Activated CD8-positive, alpha-beta memory T cell treated with anti-CD3 and anti-CD28 coated beads, Interleukin-2, amount 10 ng/mL, durations not matched to agents 7 days and 5 days (primary cell): ENCODE measurements around the gene LMO4. TPM values are rescaled to one million over a fixed set of nuclear protein-coding genes. Genes with fewer than 3 reads are reported as not detected.

Experiments
- ATAC-seq: fragments of 150-1000 bp; cut with Tn5 transposase; one replicate; pipeline ENCODE4 v1.10.0; 2021; ENCODE audit warnings: moderate library complexity
- CTCF ChIA-PET: fragments of 350-600 bp; sonication (Branson Sonifier 250); formaldehyde crosslinking; loops from one replicate; lab custom pipeline; 2021; ENCODE audit warnings: antibody characterized with exemption; lab: Charles Lee
- DNase-seq: peaks from one replicate; pipeline ENCODE4 v3.0.0-alpha.2; 2020
- H3K27ac Mint-ChIP-seq: one replicate; pipeline ENCODE4 v1.8.0; 2021; ENCODE audit warnings: mild to moderate bottlenecking, mixed read lengths
- H3K27me3 Mint-ChIP-seq: one replicate; pipeline ENCODE4 v1.8.0; 2021; ENCODE audit warnings: mixed read lengths
- H3K36me3 Mint-ChIP-seq: one replicate; pipeline ENCODE4 v1.8.0; 2021; ENCODE audit warnings: mild to moderate bottlenecking, mixed read lengths
- H3K4me1 Mint-ChIP-seq: one replicate; pipeline ENCODE4 v1.8.0; 2021; ENCODE audit warnings: mixed read lengths
- H3K4me3 Mint-ChIP-seq: one replicate; pipeline ENCODE4 v1.8.0; 2021; ENCODE audit warnings: mild to moderate bottlenecking, moderate library complexity, mixed read lengths
- H3K9me3 Mint-ChIP-seq: one replicate; pipeline ENCODE4 v1.8.0; 2022; ENCODE audit warnings: low read depth, mixed read lengths
- total RNA-seq, 2 experiments: library from RNA; stranded (reverse); gene quantifications; one replicate each; pipeline ENCODE4 v1.2.3, GENCODE V29; 2021

The LMO4 gene, protein sequence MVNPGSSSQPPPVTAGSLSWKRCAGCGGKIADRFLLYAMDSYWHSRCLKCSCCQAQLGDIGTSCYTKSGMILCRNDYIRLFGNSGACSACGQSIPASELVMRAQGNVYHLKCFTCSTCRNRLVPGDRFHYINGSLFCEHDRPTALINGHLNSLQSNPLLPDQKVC
- total RNA-seq = 10 to 100 TPM; 49.2 to 63.7 TPM

DNA sequence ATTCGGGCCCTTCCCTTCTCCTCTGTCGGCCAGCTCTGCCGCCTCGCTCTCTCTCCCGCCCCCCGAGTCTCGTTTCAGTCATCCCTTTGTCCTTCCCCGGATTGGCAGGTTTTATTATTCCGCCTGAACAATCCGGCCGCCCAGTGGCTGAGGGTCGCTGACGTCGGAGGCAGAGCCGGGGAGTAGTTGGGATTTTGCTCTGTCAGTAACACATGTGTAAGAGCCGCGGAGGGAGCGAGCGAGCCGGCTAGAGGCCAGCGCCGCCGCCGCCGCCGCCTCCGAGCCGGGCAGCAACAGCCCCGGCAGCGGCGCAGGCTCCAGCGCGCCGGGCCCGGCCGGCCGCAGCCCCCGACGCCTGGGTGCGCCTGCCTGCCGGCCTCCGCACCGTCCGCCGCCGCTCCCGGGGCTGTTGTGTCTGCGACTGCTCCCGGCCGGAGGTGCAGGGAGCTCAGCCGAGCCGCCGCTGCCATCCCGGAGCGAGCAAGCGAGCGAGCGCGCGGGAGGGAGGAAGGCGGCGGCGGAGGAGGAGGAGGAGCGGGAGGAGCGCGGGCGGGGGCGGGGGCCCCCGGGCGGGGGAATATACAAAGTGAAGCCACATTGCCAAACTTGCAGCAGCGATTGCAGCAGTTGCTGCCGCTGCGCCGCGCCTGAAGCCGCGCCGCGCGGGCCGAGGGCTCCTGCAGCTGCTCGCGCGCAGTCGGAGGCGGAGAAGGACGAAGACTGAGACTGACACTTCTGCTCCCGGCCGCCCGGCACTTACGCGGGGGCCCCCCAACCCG, at the start of gene LMO4:
TSS of gene LMO4 (plus strand) at position 609 of the 779 bp plus-strand sequence. CDS start 3,136 bp downstream, outside the sequence.
- ATAC-seq (peak; percentile 79), DNase-seq (peak; percentile 96)
- no peaks in the 10 kb centered on the region for H3K27me3 Mint-ChIP-seq
- H3K36me3 Mint-ChIP-seq = peaks cover 18% of the 10 kb centered on the region
- H3K9me3 Mint-ChIP-seq = no peaks in the 10 kb centered on the region
- H3K4me1 Mint-ChIP-seq = peaks cover 25% of the 10 kb centered on the region
- CTCF ChIA-PET = interaction anchor here (0.6 to 1.3 kb wide), 4 partner anchors 12 to 625 kb away, joined by 3 to 5 read pairs (median 4); no protein-coding TSS in a partner anchor
- peak within 1 kb of the TSS; percentile 89 for H3K4me3 Mint-ChIP-seq
- peak within 1 kb of the TSS; percentile 92 for H3K27ac Mint-ChIP-seq

DNA sequence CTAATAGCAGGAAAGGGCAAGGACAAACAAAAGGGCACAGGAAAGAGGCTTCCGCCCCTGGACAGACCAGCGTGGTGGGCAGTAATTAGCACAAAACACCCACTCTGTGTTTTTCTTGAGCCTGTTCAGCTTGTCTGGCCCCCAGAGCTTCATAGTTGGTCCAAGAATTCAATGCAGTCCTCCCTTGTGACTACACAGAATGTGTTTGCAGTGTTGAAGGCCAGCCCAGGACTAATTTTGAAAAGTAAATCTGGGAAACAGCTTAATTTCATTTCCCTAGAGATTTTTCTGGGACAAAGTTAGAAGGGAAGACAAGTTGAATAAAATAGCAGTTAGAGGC, 49.2 kb upstream of the LMO4 start:
- CTCF ChIA-PET = no interaction called here
- Mint-ChIP-seq H3K4me3 (no peak overlapping the region), H3K4me1 (no peaks in the 10 kb centered on the region), H3K9me3 (no peaks in the 10 kb centered on the region), H3K36me3 (no peaks in the 10 kb centered on the region), H3K27ac (no peak overlapping the region), H3K27me3 (peaks cover 33% of the 10 kb centered on the region)
- ATAC-seq (no peak), DNase-seq (no peak)

DNA sequence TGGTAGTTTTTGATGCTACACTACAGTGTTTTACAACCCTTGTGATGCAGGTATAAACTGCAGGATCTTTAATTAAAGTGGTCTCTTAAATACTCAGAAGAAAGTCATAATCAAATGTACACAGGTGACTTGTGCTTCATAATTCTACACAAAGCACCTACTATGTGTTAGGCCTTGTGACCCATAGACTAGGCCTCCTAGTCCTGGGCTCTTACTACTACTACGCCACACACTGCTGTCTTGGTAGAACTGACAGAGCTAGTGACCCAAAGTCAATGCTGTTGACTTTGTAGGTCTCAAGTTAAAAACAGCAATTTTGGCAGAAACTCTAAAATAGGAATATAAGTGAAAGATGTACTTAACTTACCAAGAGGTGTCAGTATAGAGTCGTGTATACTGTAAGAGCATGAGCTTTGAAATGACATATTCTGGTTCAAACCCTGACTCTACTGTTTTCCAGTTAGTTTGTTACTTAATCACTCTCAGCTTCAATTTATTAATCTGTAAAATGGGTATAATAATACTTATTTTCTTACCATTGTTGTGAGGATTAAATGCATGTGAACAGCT, 48.6 kb upstream of the LMO4 start:
- CTCF ChIA-PET = interaction anchor here (0.7 to 1.1 kb wide), 2 partner anchors 13 to 129 kb away, joined by 3 read pairs; no protein-coding TSS in a partner anchor
- no peak overlapping the region for H3K27ac Mint-ChIP-seq
- no peak for ATAC-seq

DNA sequence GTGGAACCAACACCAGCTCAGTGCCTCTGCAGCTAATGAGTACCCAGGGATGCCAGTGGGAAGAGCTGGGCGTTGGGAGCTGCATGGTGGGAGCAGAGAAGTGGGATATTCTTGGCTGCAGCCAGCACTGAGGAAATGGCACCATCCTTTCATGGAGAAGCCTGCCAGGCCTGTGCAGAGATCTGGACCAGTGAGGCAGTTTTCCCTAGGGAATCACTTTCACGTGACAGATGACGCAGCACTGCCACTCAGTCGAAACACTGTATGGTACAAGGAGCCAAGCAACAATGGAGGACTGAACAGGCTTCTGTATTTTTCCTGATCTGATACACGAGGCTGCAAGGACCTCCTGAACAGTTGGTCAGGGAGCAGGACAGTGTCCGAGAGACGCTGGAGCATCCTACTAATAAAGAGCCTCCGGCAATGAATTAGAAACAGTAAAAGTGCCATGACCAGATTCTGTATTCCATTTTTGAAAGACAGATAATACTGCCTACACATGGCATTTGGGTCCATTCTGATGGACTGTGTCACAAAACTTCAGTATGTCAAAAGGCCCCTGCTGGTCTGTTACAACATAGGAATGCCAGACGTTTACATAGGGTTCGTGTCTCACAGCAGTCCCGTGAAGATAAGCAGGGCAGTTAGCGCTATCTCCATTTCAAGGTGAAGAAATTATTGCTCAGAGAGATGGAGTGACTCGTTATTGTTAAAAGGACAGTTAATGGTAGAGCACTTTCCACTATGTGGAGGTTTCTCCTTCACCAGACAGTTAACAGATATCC, 44.0 kb upstream of the LMO4 start:
- H3K4me1 Mint-ChIP-seq = no peaks in the 10 kb centered on the region
- DNase-seq (no peak), ATAC-seq (no peak)
- H3K36me3 Mint-ChIP-seq = no peaks in the 10 kb centered on the region
- no peak overlapping the region for H3K4me3 Mint-ChIP-seq
- H3K27me3 Mint-ChIP-seq = peaks cover 6% of the 10 kb centered on the region
- CTCF ChIA-PET = interaction anchor here (0.6 kb wide), 1 partner anchor 1574 kb away, joined by 3 read pairs; no protein-coding TSS in a partner anchor
- no peak overlapping the region for H3K27ac Mint-ChIP-seq
- no peaks in the 10 kb centered on the region for H3K9me3 Mint-ChIP-seq

More for the DNA sequence above, 48.6 kb upstream of the LMO4 start:
- Mint-ChIP-seq H3K36me3 (no peaks in the 10 kb centered on the region), H3K4me3 (no peak overlapping the region), H3K4me1 (no peaks in the 10 kb centered on the region), H3K27me3 (peaks cover 28% of the 10 kb centered on the region), H3K9me3 (no peaks in the 10 kb centered on the region)
- no peak for DNase-seq

DNA sequence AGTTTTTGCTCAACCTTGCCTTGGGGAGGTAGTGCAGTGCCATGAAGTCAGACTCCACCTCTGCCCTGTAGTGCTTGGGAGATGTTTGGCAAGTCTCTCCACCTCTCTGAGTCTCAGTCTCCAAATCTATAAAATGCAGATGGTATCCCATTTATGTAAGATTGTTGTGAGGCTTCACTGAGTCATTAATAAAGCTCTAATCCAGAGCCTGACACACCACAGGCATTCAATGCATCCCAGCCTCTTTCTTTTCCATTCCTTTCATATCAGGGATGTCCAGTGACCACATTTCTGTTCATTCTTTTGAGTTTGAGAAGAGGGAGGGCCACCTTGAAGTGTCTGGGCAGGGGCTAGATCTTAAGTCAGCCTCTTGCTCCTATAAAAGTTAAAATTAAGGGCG, 37.6 kb upstream of the LMO4 start:
- no peaks in the 10 kb centered on the region for H3K9me3 Mint-ChIP-seq
- CTCF ChIA-PET = interaction anchor here (1.9 kb wide), 1 partner anchor 18 kb away, joined by 4 read pairs; no protein-coding TSS in a partner anchor
- no peak overlapping the region for H3K27ac Mint-ChIP-seq
- DNase-seq (no peak), ATAC-seq (no peak)
- H3K4me1 Mint-ChIP-seq = no peaks in the 10 kb centered on the region
- peaks cover 8% of the 10 kb centered on the region for H3K27me3 Mint-ChIP-seq
- H3K36me3 Mint-ChIP-seq = no peaks in the 10 kb centered on the region
- H3K4me3 Mint-ChIP-seq = no peak overlapping the region

DNA sequence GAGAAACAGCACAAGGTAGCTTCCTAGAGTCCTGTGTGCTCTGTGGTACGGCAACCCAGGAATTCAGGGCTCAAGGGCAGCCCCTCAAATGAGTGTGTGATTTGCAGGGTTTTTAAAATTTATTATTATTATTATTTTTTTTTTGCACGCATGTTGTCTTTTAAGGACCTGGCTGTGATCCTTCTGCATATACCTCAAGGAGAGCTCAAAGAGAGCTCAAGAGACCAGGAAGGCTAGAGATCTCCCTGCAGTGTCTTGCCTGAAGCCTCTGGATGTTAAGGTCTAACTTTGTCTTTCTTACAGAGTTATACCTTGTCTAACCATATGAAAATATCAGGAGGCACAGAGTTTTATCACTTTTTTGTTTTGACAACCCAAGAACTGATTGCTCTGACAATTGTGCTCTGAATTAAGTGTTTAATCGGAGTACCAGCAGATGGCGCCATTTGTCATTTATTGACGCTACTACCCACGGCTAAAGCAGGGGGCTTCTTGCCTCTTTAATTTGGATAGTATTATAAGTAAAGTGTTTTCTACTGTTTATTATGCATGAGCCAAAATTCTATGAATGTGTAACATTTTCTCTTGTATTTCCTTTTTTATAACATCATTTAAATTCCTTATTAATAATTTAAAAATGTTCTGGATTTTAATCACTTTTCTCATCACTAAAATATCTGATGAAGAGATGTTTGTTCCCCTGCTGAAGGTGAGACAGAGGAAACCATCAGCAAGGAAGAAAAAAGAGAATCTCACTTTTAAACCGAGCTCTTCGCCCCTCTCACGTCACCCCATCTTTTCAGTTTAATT, 35.8 kb upstream of the LMO4 start:
- ATAC-seq = peak; percentile 57
- no peak overlapping the region for H3K4me3 Mint-ChIP-seq

DNA sequence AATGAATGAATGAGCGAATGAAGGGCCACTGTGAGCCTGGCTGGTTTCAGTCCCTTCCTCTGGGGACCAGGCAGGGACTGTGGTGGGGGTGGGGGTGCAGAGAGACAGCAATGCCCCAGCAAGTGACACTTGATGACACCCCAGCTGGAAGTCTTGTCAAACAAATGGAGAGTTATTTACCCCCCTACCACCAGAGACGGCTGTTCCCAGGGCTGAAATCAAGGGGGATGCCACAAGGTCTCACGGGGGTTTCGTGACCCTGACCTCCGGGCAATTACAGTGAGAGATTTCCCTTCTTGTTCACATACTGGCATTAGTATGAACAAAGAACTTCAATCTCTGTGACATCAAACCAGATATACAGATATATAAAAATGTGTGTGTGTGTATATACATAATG, 34.0 kb upstream of the LMO4 start:
- Mint-ChIP-seq H3K27me3 (peaks cover 3% of the 10 kb centered on the region), H3K4me1 (no peaks in the 10 kb centered on the region), H3K36me3 (no peaks in the 10 kb centered on the region), H3K9me3 (no peaks in the 10 kb centered on the region), H3K27ac (no peak overlapping the region), H3K4me3 (no peak overlapping the region)
- CTCF ChIA-PET = interaction anchor here (0.6 to 2.9 kb wide), 2 partner anchors 408 to 659 kb away, joined by 3 to 28 read pairs; no protein-coding TSS in a partner anchor
- DNase-seq (no peak), ATAC-seq (no peak)

More for the DNA sequence above, 35.8 kb upstream of the LMO4 start:
- no peak overlapping the region for H3K27ac Mint-ChIP-seq
- DNase-seq = peak; percentile 65
- H3K27me3 Mint-ChIP-seq = peaks cover 8% of the 10 kb centered on the region
- H3K9me3 Mint-ChIP-seq = no peaks in the 10 kb centered on the region
- no peaks in the 10 kb centered on the region for H3K36me3 Mint-ChIP-seq
- CTCF ChIA-PET = interaction anchor here (0.7 to 2.9 kb wide), 9 partner anchors 10 to 1591 kb away, joined by 3 to 28 read pairs (median 3); no protein-coding TSS in a partner anchor
- no peaks in the 10 kb centered on the region for H3K4me1 Mint-ChIP-seq

DNA sequence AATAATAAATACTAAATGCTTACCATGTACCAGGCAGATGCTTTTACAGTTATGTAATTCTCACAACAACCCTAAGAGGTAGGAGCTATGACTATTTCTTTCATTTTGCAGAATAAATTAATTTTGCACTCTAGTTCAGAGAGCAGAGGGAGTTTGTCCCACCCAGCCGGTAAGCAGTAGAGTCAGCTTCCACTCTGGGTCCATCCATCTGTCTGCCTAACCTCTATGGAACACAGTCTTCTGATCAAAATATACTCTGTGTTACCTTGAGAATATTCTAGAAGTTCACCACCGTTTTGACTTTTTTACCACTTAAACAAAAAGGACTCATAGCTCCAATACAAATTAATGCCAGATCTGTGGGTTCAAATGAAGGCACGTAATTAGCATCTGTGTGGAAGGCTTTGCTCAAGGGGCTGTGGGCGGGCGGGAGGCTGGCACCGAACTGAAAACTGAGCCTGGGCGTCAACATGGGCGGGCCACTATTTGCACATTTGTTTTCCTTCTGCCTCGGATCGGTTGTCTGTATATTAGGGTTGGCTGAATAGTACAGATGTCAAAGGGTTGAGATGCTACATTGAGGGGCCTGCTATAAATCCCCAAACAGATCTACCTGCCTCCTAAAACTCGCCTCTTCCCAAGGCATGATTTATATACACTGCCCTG, 33.1 kb upstream of the LMO4 start:
- no peaks in the 10 kb centered on the region for H3K4me1 Mint-ChIP-seq
- H3K36me3 Mint-ChIP-seq = no peaks in the 10 kb centered on the region
- CTCF ChIA-PET = interaction anchor here (0.9 kb wide), 1 partner anchor 658 kb away, joined by 3 read pairs; no protein-coding TSS in a partner anchor
- no peaks in the 10 kb centered on the region for H3K9me3 Mint-ChIP-seq
- H3K4me3 Mint-ChIP-seq = no peak overlapping the region
- ATAC-seq = no peak
- no peak for DNase-seq
- H3K27ac Mint-ChIP-seq = no peak overlapping the region
- H3K27me3 Mint-ChIP-seq = peaks cover 1% of the 10 kb centered on the region

DNA sequence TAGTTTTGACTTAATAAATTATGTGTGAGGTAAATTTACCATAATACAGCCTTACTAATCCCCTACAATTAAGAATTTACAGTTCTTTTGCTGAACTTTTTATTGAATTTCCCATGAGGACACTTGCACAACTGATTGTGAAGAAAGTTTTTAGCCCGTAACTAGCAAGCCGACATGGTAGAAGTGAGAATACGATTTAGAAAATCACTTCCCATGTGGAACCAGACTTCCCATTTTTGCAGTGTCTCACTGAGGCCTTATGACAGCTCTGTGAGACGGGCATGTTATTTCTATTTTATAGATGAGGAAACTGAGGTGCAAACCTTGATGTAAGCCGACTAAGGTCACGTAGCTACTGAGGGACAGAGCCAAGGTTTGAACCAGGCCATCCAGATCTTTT, 32.5 kb upstream of the LMO4 start:
- CTCF ChIA-PET = no interaction called here
- DNase-seq (no peak), ATAC-seq (no peak)
- no peak overlapping the region for H3K4me3 Mint-ChIP-seq
- H3K9me3 Mint-ChIP-seq = no peaks in the 10 kb centered on the region
- H3K4me1 Mint-ChIP-seq = no peaks in the 10 kb centered on the region
- no peaks in the 10 kb centered on the region for H3K36me3 Mint-ChIP-seq
- H3K27me3 Mint-ChIP-seq = no peaks in the 10 kb centered on the region
- no peak overlapping the region for H3K27ac Mint-ChIP-seq

DNA sequence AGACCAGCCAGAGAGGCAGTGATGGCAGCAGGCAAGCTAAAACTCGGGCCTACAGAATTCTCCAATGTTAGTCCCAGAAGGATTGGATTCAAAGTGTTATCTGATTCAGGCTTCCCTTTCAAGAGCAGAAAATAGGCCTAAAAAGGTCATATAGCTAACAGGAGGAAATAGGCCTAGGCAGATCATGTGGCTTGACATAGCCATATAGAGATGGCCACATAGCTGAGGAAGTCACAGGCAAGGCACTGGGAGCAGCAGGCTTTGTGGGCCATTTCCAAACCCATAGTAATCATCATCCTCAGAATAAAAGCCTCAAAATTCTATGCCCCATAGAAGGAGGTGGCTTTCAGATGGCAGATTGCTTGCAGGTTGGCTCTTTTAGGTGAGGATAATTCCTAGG, 29.0 kb upstream of the LMO4 start:
- no peak for ATAC-seq

DNA sequence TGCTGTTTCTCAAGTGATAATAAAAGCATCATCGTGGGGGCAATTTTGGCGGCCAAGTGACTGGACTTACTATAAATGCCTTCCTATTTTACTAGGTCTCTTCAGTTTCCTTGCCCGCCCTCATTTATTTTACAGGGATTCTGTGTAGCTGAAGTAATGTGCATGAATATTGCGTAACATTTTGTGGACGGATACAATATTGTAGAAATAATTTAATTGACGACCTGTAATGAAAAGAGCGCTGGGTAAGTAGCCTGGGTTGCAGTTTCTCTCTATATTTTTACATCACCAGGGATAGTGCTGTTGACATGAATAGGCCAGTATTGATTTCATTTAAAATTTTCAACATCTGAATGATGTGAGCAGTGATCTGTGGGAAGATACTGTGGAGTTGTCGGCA, 28.1 kb upstream of the LMO4 start:
- DNase-seq (no peak), ATAC-seq (no peak)
- H3K27me3 Mint-ChIP-seq = peaks cover 6% of the 10 kb centered on the region
- no peaks in the 10 kb centered on the region for H3K4me1 Mint-ChIP-seq
- CTCF ChIA-PET = no interaction called here
- no peak overlapping the region for H3K27ac Mint-ChIP-seq
- H3K9me3 Mint-ChIP-seq = no peaks in the 10 kb centered on the region
- H3K36me3 Mint-ChIP-seq = no peaks in the 10 kb centered on the region
- no peak overlapping the region for H3K4me3 Mint-ChIP-seq

More for the DNA sequence above, 29.0 kb upstream of the LMO4 start:
- no peak for DNase-seq
- H3K9me3 Mint-ChIP-seq = no peaks in the 10 kb centered on the region
- H3K27ac Mint-ChIP-seq = no peak overlapping the region
- H3K4me3 Mint-ChIP-seq = no peak overlapping the region
- no peaks in the 10 kb centered on the region for H3K36me3 Mint-ChIP-seq
- no peaks in the 10 kb centered on the region for H3K4me1 Mint-ChIP-seq
- CTCF ChIA-PET = interaction anchor here (0.9 kb wide), 1 partner anchor 29 kb away, joined by 3 read pairs; the partner anchor contains the start of gene LMO4
- peaks cover 6% of the 10 kb centered on the region for H3K27me3 Mint-ChIP-seq

DNA sequence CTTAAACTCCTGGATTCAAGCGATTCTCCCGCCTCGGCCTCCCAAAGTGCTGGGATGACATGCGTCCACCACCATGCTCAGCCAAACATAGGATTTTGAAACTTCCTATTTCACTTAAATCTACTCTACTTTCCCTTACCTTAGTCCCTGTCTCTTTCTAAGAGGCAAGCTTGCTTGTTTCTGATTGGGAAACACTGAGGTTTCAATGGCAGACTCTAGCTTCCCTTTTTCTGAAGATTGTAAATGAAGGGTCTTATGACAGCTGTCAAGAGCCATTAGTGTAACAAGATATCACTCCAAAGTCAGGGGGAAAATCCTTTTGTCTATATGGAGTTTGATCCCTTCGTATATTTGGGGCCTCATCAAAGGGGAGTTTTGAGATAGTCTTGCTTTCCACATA, 23.5 kb upstream of the LMO4 start:
- Mint-ChIP-seq H3K27me3 (peaks cover 22% of the 10 kb centered on the region), H3K4me1 (no peaks in the 10 kb centered on the region), H3K27ac (no peak overlapping the region), H3K4me3 (no peak overlapping the region), H3K36me3 (no peaks in the 10 kb centered on the region), H3K9me3 (no peaks in the 10 kb centered on the region)
- no peak for DNase-seq
- ATAC-seq = no peak
- CTCF ChIA-PET = no interaction called here
